Measurements from ENCODE around the gene RRP1.
A peak's percentile ranks its signal among the peaks of the same experiment; 100 is the strongest.
"Not testable (repeated sequence)": the region's sequence is repeated elsewhere in the genome, so short reads cannot be mapped to it uniquely, and the experiment has no call there.

The RRP1 gene

DNA sequence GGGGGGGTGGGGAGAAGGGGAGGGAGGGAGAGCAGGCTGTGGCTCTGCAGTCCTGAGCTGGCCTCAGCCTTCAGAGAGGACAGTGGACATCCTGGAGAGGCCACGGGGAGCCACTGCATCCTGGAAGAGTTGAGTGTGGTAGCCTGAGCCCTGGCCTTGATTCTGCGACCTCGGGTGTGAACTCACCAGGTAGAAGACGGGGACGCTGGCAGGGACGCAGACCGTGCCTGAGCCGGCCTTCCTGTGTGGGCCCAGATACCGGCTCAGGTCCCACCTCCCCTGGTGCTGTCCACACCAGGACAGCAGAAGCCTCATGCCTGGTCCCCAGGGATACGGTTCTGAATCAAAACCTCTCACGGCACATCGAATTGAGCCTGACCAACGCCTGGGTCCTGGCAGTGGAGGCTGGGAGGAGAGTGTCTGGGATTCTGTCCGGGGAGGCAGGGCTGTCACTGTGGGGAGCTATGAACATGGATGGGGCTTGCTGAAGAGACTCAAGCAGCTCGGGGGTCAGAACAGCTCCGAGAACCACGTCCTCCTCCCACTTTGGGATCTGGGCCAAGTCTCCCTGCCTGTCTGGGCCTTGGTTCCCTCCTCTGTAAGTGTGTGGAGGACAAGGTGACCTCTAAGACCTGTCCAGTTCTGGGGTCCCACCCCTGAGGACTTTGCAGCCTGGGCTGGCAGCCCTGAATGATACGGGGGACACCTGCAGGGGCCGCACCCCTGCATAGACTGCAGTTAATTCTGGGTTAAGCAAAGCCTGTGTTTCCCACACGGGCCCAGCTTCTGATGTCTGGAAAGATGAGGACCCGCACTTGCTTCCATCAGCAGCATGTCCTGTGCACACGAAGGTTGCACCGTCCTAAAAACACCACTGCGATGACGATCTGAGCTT is 30.4 kb downstream of the RRP1 start:
- no peak for DNase-seq

GRCh38 chr21:43820466-43820865 is 31.1 kb downstream of the RRP1 start:
- DNase-seq: no peak

- not testable (repeated sequence) for DNase-seq
Measured at GRCh38 chr21:43822166-43822565, 32.8 kb downstream of the RRP1 start.

- DNase-seq: not testable (repeated sequence)
Measured at GRCh38 chr21:43822741-43823140, 33.4 kb downstream of the RRP1 start.

DNA sequence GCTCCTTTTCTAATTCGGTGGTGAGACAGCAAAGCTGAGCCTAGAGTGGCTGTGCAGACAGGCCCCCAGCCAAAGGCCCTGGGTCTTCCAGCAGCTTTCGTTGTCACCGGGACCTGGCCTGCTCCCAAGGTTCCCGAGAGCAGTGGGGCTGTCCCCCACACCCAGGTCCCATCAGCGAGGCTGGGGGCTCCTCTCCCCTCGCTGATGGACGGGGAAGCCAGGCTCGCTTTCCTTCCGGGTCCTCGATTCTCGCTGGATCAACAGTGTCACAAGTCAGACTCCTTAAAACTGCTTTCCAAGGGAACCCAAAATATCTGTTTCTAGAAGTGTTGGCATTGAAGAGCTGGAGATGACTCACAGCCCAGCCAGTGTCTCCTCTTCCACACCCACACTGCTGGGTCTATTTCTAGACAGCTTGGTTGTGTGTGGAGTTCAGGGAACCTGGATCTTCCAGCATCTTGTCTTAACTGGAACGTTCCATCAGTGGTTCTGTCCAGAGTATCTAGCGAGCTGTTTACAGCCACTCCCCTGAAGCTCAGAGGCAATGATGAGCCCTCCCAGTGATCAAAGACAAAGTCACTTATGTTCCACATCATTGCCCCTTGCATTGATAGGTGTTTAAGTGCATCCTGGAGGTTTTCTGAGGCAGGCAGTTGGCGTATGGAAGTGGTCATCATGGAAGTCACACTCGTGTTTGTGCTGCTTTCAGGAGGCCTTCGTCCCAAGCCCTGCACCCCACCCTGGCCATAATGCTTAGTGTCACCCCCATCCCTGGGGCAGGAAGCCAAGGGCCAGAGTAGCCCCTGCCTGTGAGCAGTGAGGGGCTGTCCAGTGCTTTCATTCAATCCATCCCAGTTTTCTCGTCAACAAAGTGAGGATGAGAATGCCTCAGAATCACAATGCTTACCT is 35.2 kb downstream of the RRP1 start:
- no peak for DNase-seq

DNA sequence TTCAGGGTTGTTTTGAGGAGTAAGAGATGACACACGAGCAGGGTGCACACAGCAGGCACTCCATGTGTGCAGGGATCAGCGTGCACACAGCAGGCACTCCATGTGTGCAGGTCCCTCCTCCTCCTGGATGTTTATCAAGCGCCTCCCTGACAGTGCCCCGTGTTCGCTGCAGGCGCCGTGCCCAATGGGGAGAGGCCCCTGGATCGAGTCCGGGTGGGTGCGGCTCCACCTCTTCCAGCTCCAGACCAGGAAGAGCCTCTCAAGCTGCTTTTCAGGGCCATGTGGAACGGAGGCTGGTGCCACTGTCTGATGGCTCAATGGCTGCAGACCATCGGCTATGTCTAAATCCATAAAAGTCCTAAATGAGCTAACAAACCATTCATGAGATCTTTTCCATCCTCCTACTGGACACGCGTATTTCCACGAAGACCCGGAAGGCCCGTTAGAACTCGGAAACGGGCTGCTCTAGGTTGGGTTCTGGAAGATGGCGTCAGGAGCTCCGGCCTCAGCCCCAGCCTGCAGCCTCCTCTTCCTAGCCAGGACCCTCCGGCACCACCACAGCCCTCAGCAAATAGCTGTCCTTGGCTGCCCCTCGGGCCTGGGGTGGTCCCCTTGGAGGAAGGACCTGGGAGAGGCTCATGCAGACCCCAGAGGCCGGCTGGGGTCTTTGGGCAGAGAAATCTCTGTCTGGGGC is 36.0 kb downstream of the RRP1 start:
- no peak for DNase-seq

- DNase-seq: no peak
Measured at GRCh38 chr21:43825936-43826622, 36.7 kb downstream of the RRP1 start.

DNA sequence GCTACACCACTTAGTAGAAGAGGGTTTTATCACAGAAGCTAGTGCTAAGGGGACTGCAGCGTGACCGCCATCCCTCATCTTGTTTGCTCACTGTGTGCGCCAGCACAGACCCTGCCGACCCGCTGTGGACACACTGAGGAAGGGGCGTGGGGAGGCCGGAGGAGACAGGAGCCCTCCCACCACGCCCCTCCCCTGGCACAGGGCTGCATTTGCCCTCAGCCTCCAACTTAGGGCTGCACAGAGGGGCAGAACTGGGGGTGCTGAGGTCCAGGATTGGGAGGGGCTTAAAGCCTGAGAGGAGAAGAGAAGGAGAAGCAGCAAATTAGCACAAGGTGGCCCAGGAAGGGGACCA is 37.2 kb downstream of the RRP1 start:
- DNase-seq: no peak

- DNase-seq: no peak
Measured at GRCh38 chr21:43827015-43827611, 37.7 kb downstream of the RRP1 start.

DNA sequence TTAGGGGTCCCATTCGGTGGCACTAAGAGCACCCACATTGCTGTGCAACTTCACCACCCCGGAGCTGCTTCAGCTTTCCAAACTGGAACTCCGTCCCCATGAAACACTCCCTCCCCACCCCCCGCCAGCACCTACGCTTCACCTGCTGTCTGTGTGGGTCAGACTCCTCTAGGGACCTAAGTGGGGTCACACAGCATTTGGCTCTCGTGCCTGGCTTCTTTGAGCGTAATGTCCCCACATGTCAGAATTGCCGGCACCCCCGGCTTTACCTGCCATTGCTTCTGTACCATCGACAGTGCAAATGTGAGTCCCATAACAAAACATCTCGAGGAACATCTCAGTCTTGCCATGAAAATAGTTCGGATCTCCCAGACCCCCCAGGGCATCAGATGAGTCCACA is 39.8 kb downstream of the RRP1 start:
- no peak for DNase-seq

GRCh38 chr21:43829575-43830119 is 40.3 kb downstream of the RRP1 start:
- DNase-seq: peak; percentile 43

DNA sequence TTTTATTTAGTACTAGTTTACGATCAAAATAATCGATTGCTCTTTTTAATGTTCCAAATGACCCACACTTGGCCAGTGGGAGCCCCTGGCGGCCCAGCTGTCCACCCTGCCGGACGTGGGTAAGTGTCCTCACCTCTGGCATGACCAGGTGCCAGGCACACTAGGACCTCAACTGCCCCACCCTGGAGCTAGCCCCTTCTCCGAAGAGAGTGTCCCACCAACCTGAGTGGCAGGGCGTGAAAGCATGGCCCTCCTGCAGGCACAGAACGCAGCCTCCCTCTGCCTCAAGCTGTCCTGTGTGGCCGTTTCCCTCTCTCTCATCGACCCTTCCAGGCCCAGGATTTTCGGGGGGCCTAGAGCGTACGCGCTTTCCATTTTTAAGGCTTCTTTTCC is 42.8 kb downstream of the RRP1 start:
- DNase-seq: no peak

DNA sequence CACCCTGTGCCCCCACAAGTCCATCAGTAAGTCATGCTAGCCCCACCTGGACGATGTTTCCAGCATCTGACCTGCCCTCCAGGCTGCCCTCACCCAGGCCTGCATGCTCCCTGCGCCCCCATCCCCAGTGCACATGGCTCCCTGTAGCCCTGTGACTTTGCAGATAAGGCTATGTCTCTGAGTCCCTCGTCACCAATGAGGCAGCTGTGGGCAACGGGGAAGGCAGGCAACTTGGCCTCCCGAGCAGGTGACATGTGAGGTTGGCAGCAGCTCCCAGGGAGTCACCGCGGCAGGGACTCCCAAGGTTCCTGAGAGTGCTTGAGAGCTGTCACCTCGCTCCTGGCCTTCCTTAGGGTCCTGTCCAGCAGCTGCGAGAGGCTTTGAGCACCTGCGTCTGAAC is 43.3 kb downstream of the RRP1 start:
- DNase-seq: no peak

- DNase-seq: peak; percentile 80
Measured at GRCh38 chr21:43834146-43834905, 44.9 kb downstream of the RRP1 start.

DNA sequence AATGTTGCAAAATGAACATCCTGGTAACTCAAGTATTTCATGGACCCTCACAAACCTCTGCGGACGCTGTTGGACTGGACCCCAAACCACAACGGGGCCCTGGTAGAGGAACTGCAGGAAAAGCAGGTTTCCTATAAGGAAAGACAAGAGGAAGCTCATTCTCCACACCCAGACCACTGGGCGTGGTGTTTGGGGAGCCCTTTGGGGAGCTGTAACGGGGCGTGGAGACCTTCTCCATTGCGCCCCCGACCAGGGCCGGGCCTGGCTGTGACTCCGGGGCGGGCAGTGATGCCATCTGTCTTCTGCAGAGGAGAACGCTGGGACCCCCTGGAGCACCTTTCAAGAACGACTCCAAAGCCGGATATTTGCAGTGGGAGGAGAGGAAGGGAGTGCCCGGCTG is 45.7 kb downstream of the RRP1 start:
- peak; percentile 77 for DNase-seq

DNA sequence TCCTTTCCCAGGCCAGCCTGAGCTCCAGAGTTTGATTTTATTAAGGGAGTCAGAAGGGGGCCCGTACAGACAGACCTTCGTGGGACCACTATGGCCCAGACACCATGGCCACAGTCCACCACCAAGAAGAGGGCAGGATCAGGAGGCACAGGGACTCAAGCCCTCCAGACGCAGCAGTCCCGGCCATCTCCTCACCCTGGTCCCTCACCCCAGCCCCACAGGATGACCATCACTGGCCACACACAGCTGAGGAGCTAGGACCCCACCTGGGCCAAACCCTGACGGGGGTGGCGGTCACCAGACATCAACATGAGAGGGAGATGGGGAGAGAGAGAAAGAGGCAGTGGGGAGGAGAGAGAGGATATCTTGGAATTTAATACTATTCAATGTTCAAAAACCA is 46.5 kb downstream of the RRP1 start:
- no peak for DNase-seq

DNA sequence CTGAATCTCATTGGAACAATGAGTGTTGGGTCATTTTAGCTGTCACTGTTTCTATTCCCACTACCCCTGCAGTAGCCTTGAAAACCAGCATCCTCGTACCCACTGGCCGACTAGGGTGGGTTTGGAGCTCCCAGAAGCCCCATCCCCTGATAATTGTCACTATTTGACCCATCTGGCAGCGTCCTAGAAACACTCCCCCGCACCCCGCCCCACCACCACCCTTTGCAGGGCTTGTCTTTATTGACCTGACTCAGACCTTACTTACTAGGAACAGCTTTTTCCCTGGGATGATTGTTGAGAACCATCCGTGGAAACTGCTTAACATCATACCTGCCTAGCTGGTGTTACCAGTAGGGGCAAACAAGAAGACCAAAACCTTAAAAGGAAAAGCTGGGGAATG is 47.2 kb downstream of the RRP1 start:
- DNase-seq: no peak

- no peak for DNase-seq
Measured at GRCh38 chr21:43840259-43840658, 50.9 kb downstream of the RRP1 start.

DNA sequence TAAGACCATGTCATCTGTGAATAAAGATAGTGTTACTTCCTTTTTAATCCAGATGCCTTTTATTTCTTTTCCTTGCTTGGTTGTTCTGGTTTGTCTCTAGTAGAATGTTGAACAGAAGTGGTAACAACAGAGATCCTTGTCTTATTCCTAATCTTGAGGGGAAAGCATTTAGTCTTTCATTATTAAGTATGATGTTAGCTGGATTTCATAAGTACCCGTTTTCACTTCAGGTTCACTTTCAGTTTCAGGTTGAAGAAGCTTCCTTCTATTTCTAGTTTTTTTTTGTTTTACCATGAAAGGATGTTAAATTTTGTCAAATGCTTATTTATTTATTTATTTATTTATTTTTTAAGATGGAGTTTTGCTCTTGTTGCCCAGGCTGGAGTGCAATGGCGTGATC is 53.4 kb downstream of the RRP1 start:
- no peak for DNase-seq

- not testable (repeated sequence) for DNase-seq
Measured at GRCh38 chr21:43844906-43845305, 55.5 kb downstream of the RRP1 start.

- DNase-seq: no peak
Measured at GRCh38 chr21:43845386-43845785, 56.0 kb downstream of the RRP1 start.
